NCI-H446 (cell line): ENCODE data around the gene ELFN2.

Experiments
- DNase-seq, 2 experiments: peaks; one replicate each; lab custom pipeline; 2025; lab: John Stamatoyannopoulos, UW

ELFN2 gene

DNA sequence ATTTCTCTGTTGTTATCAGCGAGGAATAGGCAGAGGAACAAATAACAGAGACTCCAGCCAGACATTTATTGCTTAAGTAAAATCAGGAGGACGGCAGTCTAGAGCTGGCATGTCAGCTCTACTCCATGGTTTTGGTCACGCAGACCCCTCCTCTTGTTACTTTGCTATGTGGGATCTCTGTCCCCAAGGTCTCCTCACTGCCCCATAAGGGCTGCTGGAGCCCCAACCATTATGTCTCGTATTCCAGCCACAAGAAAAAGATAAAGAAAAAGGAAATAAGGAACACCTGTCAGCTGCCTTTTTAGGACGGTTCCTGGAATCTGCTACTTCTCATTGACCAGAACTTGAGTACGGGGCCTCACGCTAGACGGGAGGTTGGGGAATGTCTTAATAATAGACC lies 70.4 kb downstream of the ELFN2 start:
- DNase-seq = no peak

DNA sequence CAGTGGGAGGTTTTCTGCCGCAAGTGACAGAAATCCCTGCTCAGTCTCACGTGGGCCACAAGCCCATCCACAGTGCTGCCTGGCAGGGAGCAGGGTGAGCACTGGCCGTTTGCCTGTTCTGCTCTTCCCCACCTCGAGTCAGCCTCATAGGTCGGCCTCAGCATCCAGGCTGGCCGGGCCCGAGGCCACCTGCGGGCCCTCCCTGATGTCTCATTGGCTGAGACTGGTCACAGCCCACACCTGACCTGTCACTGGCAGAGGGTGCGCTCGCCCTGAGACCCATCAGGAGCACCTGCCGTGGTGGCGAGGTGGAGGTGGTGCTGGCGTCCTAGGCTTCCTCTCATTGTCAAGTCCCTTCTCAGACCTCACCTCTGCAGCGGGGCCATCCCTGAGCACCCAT lies 72.1 kb downstream of the ELFN2 start:
- DNase-seq = no peak

DNA sequence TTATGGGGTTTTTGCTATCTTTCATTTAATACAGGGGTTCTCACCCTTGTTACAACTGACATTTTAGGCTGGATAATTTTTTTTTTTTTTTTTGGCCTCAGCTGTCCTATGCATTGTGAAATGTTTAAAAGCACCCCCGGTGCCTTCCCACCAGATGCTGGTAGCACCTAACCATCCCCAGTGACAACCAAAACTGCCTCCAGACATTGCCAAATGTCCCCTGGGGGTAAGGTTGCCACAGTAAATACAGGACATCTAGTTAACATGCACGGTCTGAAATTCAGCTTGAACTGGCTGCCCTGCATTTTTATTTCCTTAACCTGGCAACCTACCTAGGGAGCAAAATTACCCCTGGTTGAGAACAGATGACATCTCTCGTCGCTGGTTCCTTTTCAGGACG lies 72.6 kb downstream of the ELFN2 start:
- DNase-seq = no peak

DNA sequence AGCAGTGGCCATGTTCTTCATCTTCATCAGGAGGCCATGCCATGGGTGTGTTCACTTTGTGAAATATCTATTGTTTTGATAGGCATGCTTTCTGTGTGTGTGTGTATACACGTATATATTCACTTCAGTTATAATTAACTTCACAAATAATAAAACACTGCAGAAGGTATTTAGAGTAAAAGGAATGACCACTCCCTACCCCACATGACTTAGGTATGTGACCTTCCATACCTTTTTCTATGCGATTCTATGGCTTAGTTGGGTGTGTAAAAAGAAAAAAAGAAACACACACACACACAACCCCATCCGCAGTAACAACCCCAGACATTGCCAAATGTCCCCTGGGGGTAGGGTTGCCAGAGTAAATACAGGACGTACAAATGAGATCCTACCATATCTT lies 73.0 kb downstream of the ELFN2 start:
- no peak for DNase-seq

DNA sequence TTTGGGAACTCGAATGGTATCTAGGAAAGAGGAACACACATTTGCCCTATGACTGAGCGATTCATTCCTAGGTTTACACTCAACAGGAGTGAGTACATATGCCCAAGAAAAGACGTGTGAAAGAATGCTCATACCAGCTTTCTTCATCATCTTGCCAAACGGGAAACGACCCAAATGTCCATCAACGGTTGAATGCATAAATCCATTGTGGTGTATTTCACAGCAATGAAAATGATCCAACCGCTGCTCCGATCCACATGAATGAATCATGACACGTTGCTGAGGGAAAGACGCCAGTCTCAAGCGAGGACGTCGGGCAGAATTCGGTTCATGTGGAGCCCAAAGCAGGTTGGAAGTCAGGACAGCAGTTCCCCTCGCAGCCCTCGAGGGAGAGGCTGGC lies 73.4 kb downstream of the ELFN2 start:
- DNase-seq = no peak

DNA sequence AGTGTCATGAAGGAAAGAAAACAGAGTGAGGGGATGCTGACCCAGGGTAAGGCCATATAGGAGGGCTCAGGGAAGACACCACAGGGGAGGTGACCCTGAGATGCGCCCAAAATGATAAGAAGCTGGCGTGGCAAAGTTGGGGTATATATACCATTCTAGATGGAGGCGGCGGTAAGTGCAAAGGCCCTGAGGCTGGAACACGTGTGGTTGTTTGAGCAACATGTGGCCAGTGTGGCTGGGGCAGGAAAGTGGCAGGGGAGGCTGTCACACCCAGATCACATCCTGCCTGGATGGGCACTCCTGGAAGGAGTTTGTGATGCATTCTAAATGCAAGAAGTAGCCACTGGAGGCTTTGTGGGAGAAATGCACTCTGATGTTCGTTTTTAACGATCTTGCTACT lies 74.8 kb downstream of the ELFN2 start:
- DNase-seq = no peak

DNA sequence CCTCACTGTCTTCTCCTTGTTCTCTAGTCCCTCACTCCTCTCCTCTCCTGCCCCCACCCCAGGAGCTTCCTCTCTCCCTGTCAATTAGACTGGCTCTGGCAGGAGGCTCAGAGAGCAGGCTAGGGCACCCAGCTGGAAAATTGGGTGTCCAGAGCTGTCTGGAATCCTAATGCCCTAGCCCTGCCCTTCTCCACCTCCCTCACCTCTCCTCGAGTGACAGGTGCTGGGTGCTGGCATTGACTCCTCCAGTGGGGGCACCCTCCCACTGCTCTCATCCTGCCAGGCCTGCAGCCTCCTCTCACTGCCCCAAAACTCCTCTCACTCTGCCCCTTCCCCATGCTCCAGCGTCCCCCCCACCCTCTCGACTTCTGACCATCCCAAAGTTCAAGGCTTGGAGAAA lies 76.0 kb downstream of the ELFN2 start:
- DNase-seq = no peak

DNA sequence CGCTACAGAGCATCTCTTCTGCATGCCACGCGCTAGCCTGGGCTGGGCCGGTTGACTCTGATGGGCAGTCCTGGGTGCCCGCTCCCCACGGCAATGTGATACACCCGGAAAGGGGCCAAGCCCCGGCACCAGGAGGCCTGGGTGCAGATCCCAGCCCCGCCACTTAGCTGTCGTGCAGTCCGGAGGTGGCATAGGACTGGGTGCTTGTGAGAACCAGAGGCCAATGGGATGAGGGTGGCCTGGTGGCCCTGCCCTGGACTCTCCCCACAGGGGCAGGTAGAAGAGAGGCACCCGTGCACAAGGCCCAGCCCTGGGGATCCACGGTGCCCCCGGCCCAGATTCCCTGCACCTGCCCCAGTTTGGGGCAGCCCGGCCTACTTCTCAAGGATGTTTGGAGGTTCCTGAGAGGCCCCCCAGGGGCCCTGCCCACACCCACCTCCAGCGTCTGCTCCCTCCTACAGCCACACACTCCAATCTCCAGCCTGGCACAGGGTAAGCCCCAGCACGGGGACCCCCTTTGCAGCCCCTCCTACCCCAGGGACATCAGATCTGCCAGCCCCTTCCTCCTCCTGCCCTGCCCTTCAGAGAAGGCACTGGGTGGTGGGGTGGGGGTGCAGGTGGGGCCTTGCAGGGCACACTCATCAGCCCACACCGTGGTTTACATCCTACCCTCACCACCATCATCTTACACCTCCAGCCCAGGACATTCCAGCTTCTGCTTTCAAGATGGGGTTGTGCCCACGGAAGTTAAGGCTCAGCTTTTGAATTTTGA lies 78.0 kb downstream of the ELFN2 start:
- DNase-seq = no peak

DNA sequence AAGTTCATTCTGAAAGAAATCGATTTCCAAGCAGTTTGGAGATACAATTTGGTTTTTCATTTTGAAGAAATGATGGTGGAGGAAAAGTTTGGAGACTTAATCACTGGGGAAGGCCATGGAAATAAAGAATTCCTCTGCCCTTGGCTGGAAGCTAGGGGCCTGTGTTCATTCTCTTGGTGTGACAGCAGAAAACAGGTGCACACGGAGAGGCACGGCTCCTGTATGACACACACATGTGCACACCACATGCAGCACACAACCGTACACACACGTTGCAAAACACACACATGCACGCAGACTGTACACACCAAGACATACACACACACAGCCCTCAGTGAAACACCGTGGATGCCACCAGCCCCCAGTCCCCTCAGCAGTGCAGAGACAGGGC lies 80.8 kb downstream of the ELFN2 start:
- no peak for DNase-seq

DNA sequence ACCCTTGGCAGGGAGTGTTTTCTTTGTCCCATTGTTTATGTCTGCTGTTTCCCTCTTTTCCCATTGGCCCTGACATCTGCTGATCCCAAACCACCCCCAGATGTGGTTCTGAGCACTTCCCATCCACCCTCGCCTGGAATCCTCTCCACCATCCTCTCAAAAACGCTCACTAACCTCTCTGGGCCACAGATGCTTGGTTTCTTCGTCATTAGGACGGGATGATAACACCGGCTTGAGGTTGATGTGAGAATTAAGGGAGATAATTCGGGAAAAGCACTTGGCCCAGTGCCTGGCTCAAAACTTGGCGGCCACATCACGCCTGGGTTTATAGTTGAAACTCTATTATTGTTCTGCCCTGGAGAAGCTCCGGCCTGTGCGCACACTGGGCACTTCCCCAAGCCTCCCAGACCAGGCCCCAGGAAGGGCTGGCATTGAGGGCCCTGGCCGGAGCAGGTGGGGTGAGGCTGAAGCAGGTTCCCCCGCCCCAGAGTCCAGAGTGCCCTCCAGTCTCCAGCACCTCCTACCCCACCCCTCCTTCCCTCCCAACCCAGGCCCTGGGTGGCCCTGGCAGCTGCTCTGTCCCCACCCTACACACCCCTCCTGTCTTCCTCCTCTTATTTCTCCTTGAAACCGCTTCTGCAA lies 81.3 kb downstream of the ELFN2 start:
- DNase-seq = no peak

DNA sequence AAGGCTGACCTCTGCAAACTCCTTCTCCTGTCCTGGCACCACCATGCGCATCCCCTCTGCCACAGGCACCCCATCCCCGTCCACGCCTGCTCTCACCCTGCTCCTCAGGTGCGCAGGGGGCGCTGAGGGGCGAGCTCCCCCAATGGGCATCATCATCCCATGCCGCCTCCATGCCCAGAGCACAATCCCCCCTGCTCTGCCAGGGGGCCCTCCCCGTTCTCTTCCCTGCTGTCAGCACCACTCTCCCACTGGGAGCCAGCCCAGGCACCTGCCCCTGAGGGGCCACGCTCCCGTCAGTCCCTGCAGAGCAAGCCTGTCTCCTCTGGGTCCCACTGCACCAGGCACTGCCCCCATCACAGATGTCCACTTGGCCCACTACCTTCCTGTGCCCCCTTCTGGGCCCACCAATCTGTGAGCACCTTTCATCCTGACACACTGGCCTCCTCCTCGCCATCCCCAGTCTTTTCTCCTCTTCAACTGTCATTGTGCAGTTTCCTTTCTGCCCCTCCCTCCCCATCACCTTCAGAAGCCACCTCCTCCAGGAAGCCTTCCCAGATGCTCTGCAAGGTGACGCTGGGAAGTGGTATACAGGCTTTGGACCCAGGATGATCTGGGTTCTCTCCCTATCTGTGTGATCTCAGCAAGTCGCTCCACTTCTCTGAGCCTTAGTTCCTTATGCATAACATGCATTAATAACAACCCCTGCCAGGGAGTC lies 82.4 kb downstream of the ELFN2 start:
- DNase-seq = no peak

DNA sequence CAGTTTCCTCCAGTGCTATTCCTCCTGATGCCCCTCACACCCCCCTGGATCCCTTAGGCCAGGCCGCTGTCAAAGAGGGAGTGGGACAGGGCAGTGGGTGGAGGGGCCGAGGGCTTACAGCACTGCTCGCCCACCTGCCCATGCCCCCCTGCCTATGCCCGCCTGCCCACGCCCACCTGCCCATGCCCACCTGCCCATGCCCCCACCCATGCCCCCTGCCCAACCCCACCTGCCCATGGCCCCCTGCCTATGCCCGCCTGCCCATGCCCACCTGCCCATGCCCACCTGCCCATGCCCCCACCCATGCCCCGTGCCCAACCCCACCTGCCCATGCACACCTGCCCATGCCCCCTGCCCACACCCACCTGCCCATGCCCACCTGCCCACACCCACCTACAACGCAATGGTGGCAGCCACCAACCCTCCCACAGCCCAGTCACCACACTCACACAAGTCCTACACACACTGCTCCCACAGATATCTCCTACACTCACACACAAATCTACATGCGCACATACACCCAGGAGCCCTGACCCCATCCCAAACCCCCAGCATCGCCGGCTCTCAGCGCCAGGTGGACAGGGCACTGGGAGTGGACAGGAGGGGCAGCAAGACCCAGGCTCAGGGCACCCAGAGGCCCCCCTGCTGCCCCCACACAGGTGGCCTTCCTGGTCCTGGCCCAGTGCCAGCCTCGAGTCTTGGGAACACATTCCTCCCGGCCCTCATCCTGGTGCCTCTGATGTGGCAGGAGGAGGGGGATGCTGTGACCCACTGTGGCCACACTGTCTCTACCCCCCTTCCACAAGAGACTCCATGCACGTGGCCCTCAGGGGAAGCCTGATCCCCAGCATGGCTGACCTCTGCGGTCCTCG lies 83.2 kb downstream of the ELFN2 start:
- no peak for DNase-seq

DNA sequence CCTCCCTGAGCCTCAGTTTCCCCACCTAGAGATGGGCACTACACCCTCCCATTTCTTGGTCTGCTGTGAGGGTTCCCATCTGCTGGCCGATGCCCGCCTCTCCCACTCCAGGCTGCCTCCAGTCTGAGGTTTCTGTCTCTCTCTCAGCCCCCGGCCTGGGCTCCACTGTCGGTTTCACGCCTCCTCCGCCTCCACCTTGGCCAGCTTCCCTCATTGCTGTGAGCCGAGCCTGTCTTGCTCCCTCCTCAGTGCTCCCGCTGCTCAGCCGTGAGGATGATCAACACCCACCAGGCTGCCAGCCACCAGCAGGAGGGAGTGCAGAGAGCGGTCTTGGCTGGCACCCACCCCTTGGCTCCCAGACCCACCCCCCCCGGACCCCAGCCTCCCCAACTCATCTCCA lies 83.9 kb downstream of the ELFN2 start:
- DNase-seq = no peak

DNA sequence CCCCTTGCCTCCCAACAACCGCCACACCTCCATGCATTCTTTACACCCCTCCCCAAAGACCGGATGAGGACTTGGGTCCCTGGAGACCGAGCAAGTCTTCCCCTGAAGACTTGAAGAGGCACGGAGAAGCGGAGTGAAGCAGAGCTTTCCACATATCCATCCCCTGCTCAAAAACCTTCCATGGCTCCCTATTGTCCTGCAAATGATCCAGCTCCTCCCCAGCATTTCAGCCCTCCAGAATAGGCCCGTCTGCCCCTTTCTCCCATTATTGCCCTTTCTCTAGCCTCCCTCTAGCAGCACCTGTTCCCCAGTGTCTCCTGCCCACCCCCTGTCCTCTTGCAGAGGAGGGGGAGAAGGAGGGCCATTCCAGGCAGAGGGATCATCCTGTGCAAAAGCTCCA lies 85.2 kb downstream of the ELFN2 start:
- no peak for DNase-seq

DNA sequence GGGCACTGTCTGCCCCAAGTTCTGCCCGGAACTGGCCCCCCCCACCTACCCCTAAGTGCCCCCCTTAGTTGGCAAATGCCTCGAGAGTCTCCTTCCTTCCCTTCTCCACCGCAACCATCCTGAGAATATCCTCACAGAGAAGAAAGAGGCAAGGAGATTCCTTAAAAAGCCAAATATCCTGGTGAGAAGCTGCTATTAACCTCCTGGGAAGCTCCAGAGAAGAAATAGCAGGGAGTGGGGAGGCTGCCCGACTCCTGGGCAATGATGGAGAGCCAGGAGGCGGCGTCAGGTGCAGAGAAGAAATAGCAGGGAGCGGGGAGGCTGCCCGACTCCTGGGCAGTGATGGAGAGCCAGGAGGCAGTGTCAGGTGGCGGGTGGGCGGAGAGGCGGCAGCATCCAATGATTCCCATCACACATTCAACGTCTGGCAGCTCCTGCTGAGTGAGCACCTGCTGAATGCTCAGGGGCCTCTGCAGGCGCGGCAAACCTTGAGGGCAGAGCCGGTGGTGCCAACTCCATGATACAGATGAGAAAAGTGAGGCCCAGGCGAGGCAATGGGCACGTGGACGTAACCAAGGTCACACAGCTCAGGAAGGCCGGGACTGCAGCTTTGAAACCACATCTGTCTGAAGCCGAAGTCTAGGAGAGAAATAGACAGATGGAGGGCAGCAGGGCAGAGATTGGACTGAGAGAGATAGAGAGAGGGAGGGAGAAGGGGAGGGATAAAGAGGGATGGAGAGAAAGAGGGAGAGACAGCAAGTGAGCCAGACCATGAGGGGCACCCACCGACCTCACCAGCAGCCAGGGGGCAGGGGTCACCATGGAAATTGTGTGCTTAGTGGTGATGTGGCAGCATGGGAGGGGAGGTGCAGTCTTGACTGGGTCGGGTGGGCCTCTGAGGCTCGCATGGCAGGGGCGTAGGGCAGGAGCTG lies 86.7 kb downstream of the ELFN2 start:
- no peak for DNase-seq

DNA sequence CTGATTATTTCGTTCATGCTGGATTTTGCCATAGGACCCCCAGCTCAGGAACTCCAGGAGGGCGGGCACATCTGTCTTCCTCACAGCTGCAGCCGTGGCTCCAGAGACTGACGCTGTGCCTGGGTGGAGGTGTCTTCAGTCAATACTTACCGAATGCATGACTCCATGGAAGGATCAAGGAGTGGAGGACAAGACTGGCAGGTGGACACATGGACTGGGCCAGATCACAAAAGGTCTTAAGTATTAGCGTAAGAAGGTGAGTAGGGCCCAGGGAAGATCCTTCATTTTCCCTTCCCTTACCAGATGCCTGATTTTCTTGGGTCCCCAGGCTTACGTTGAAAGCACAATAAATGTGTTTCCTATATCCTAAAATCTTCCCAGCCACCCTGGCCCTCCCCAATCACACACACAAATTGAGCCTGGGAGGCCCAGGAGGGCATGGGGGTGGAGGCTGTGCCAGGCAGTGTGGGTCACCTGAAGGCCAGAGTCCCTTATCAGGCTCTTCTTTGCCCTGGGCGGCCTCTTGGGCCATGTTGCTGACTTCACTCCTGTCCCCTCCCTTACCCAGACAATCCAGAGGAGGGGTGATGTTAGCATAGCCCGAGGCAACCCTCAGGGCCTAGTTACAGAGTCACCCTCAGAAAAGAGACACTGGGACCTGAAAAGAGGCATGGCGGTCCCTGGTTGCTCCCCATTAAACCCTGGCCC lies 88.6 kb downstream of the ELFN2 start:
- DNase-seq = no peak

DNA sequence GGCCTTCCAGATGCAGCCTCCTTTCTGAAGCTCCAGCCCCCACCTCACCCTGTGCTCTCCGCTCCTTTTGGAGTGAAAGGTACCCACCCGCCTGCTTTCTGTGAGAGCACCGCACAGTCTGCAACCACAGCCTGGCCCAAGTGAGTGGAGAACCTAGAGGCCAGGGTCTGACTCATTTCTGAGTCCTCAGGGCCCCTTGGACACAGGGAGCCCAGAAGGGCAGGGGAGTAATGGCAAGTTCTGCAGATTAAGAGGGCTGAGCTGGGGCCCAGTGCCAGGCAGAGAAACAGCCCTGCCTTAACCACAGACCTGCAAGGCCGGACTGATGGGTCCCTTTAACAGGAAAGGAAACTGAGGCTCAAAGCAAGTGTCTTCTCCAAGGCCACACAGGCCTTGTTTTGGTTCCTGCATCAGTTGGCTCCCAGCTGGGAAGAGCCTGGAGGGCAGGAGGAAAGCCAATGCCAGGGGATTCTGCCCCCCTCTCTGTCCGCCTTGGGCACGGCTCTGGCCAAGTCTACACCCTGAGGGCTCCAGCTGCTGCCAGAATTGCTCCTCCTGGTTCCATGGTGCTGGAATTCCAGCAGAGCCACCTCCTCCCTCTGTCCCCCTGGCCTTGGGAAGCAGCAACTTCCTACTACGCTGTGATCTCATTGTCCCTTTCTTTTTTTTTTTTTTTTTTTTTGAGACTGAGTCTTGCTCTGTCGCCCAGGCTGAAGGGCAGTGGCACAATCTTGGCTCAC lies 89.9 kb downstream of the ELFN2 start:
- no peak for DNase-seq

DNA sequence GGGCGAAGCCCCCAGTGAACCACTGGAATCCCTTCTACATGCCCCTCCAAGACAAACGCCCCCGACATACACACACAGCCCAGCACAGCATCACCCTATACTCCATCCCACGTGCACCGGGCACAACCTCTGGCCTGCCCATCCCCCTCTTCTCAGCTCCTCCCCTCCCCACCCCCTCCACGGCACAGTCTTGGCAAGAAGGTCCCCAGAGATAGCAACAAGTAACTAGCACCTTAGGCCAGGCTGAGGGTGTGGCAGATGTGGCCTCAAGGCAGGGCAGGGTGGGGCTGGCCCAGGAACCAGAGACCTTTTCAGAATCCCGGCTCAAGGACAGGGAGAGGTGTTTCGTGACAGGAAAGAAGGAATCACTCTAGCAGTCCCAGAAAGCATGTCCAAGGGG lies 90.7 kb downstream of the ELFN2 start:
- DNase-seq = no peak

DNA sequence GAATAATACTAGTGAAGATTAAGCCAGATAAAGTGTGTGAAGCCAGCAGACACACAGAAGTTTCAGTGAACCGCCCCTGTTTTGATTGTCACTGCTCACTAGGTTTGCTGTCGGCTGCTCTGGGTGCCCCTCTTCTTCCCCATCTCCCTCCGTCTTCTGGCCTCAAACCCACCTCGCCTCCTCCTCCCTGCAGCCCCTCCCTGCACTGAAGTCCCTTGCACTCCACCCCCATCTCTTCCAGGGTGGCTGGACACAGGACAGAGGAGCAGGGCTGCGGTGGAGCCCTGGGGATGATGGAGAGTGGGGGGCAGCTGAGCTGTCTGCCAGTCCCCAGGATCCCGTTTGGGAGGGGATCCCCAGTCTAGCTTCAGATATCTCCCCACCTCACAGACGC lies 91.5 kb downstream of the ELFN2 start:
- DNase-seq = no peak
